ENCODE data around the gene NAA60.
"Not testable (repeated sequence)": the region's sequence is repeated elsewhere in the genome, so short reads cannot be mapped to it uniquely, and the experiment has no call there.

Gene NAA60

GRCh38 chr16:3503523-3503922, 60.0 kb downstream of the NAA60 start:
- in situ Hi-C loops (cut with HindIII; ENCODE audit: low sequenced_read_pairs) = loop anchor here (25.0 kb wide), 1 partner anchor 109 kb away; the partner anchor contains the start of gene SLX4

GRCh38 chr16:3508736-3509135, 65.3 kb downstream of the NAA60 start:
- in situ Hi-C loops (cut with HindIII; ENCODE audit: low sequenced_read_pairs) = loop anchor here (25.0 kb wide), 1 partner anchor 104 kb away; the partner anchor contains the start of gene SLX4

- in situ Hi-C loops (cut with HindIII; ENCODE audit: low sequenced_read_pairs) = loop anchor here (25.0 kb wide), 1 partner anchor 103 kb away; the partner anchor contains the start of gene SLX4
Observed at GRCh38 chr16:3509470-3509928, 66.0 kb downstream of the NAA60 start.

- in situ Hi-C loops (cut with HindIII; ENCODE audit: low sequenced_read_pairs) = loop anchor here (25.0 kb wide), 1 partner anchor 102 kb away; the partner anchor contains the start of gene SLX4
Observed at GRCh38 chr16:3510416-3510815, 66.9 kb downstream of the NAA60 start.

- in situ Hi-C loops (cut with HindIII; ENCODE audit: low sequenced_read_pairs) = loop anchor here (25.0 kb wide), 1 partner anchor 101 kb away; the partner anchor contains the start of gene SLX4
Observed at GRCh38 chr16:3511286-3512180, 68.1 kb downstream of the NAA60 start.

- in situ Hi-C loops (cut with HindIII; ENCODE audit: low sequenced_read_pairs) = loop anchor here (25.0 kb wide), 1 partner anchor 98 kb away; the partner anchor contains the start of gene SLX4
Observed at GRCh38 chr16:3513892-3514583, 70.6 kb downstream of the NAA60 start.

- in situ Hi-C loops (cut with HindIII; ENCODE audit: low sequenced_read_pairs) = loop anchor here (25.0 kb wide), 1 partner anchor 98 kb away; the partner anchor contains the start of gene SLX4
Observed at GRCh38 chr16:3514621-3515020, 71.1 kb downstream of the NAA60 start.

GRCh38 chr16:3515897-3516296, 72.4 kb downstream of the NAA60 start:
- in situ Hi-C loops (cut with HindIII; ENCODE audit: low sequenced_read_pairs) = loop anchor here (25.0 kb wide), 1 partner anchor 96 kb away; the partner anchor contains the start of gene SLX4

- in situ Hi-C loops (cut with HindIII; ENCODE audit: low sequenced_read_pairs) = loop anchor here (25.0 kb wide), 1 partner anchor 94 kb away; the partner anchor contains the start of gene SLX4
Observed at GRCh38 chr16:3518292-3518985, 75.0 kb downstream of the NAA60 start.

GRCh38 chr16:3518986-3519348, 75.5 kb downstream of the NAA60 start:
- in situ Hi-C loops (cut with HindIII; ENCODE audit: low sequenced_read_pairs) = loop anchor here (25.0 kb wide), 1 partner anchor 93 kb away; the partner anchor contains the start of gene SLX4

GRCh38 chr16:3519581-3519980, 76.1 kb downstream of the NAA60 start:
- in situ Hi-C loops (cut with HindIII; ENCODE audit: low sequenced_read_pairs) = loop anchor here (25.0 kb wide), 1 partner anchor 93 kb away; the partner anchor contains the start of gene SLX4

GRCh38 chr16:3520413-3520812, 76.9 kb downstream of the NAA60 start:
- in situ Hi-C loops (cut with HindIII; ENCODE audit: low sequenced_read_pairs) = loop anchor here (25.0 kb wide), 1 partner anchor 92 kb away; the partner anchor contains the start of gene SLX4

- in situ Hi-C loops (cut with HindIII; ENCODE audit: low sequenced_read_pairs) = loop anchor here (25.0 kb wide), 1 partner anchor 91 kb away; the partner anchor contains the start of gene SLX4
Observed at GRCh38 chr16:3520841-3521240, 77.4 kb downstream of the NAA60 start.

- in situ Hi-C loops (cut with HindIII; ENCODE audit: low sequenced_read_pairs) = loop anchor here (25.0 kb wide), 1 partner anchor 89 kb away; the partner anchor contains the start of gene SLX4
Observed at GRCh38 chr16:3523281-3523680, 79.8 kb downstream of the NAA60 start.

GRCh38 chr16:3525951-3526350, 82.5 kb downstream of the NAA60 start:
- in situ Hi-C loops (cut with HindIII; ENCODE audit: low sequenced_read_pairs) = no loop called here

- in situ Hi-C loops (cut with HindIII; ENCODE audit: low sequenced_read_pairs) = not testable (repeated sequence)
Observed at GRCh38 chr16:3527216-3527829, 83.8 kb downstream of the NAA60 start.

- in situ Hi-C loops (cut with HindIII; ENCODE audit: low sequenced_read_pairs) = no loop called here
Observed at GRCh38 chr16:3528406-3528805, 84.9 kb downstream of the NAA60 start.

GRCh38 chr16:3529175-3529574, 85.7 kb downstream of the NAA60 start:
- in situ Hi-C loops (cut with HindIII; ENCODE audit: low sequenced_read_pairs) = no loop called here

- in situ Hi-C loops (cut with HindIII; ENCODE audit: low sequenced_read_pairs) = no loop called here
Observed at GRCh38 chr16:3530371-3530914, 87.0 kb downstream of the NAA60 start.
